Smooth muscle cell (in vitro differentiated cells): ENCODE data around the gene INO80D. TPM values are rescaled to one million over a fixed set of nuclear protein-coding genes. Genes with fewer than 3 reads are reported as not detected.
"Not testable (repeated sequence)": the region's sequence is repeated elsewhere in the genome, so short reads cannot be mapped to it uniquely, and the experiment has no call there.

Source experiments
- DNase-seq: peaks from one replicate; lab custom pipeline; 2025; ENCODE audit not compliant: unreplicated experiment; lab: John Stamatoyannopoulos, UW
- H2AFZ ChIP-seq: fragments of 200-600 bp; sonication (generic); 2 replicates; pipeline ENCODE4 v1.6.0; 2016; ENCODE audit warnings: antibody characterized with exemption, low read depth, mild to moderate bottlenecking
- H3F3A ChIP-seq: fragments of 200-600 bp; sonication (generic); 2 replicates; pipeline ENCODE4 v1.6.0; 2017; ENCODE audit warnings: antibody characterized with exemption, low read depth
- H3K27ac ChIP-seq: fragments of 200-600 bp; sonication (generic); 2 replicates; pipeline ENCODE4 v1.5.1; 2016; ENCODE audit warnings: low read depth, mild to moderate bottlenecking
- H3K27me3 ChIP-seq: fragments of 200-600 bp; sonication (generic); 2 replicates; pipeline ENCODE4 v1.6.1; 2016; ENCODE audit warnings: low read depth, mild to moderate bottlenecking
- H3K36me3 ChIP-seq: fragments of 200-600 bp; sonication (generic); 2 replicates; pipeline ENCODE4 v1.5.1; 2016; ENCODE audit warnings: low read depth
- H3K4me1 ChIP-seq: fragments of 200-600 bp; sonication (generic); 2 replicates; pipeline ENCODE4 v1.5.1; 2016; ENCODE audit warnings: low read depth
- H3K4me2 ChIP-seq: fragments of 200-600 bp; sonication (generic); 2 replicates; pipeline ENCODE4 v1.6.0; 2016; ENCODE audit warnings: mild to moderate bottlenecking
- H3K4me3 ChIP-seq: fragments of 200-600 bp; sonication (generic); 2 replicates; pipeline ENCODE4 v1.5.1; 2016; ENCODE audit warnings: mild to moderate bottlenecking
- H3K79me2 ChIP-seq: fragments of 200-600 bp; sonication (generic); 2 replicates; pipeline ENCODE4 v1.6.0; 2016; ENCODE audit warnings: low read depth, mild to moderate bottlenecking
- H3K9ac ChIP-seq: fragments of 200-600 bp; sonication (generic); 2 replicates; pipeline ENCODE4 v1.6.0; 2016; ENCODE audit warnings: low read depth
- H3K9me3 ChIP-seq: fragments of 200-600 bp; sonication (generic); replicated peaks from 2 replicates; pipeline ENCODE4 v1.5.1; 2016; ENCODE audit warnings: low read depth
- H4K20me1 ChIP-seq: fragments of 200-600 bp; sonication (generic); 2 replicates; pipeline ENCODE4 v1.6.0; 2016; ENCODE audit warnings: low read depth
- WGBS: methylation state at CpG from one replicate; pipeline ENCODE4 v1.1.7; 2016; ENCODE audit warnings: low lambda C conversion rate; 5-methylcytosine and 5-hydroxymethylcytosine counted together
- polyA plus RNA-seq: library from polyadenylated mRNA; unstranded; fragments of >200 nt; fragmentation: Nextera tagmentation; extraction: Ambion mirVana; gene quantifications from 2 replicates; pipeline ENCODE4 v1.2.1, GENCODE V29; 2016
- total RNA-seq: library from RNA; depleted of rRNA; stranded (reverse); fragments of >200 nt; gene quantifications from 2 replicates; pipeline ENCODE4 v1.2.3, GENCODE V29; 2014
- TF ChIP-seq, protein P1 (sequence below): fragments of 200-600 bp; sonication (generic); IDR thresholded peaks from 2 replicates; pipeline ENCODE4 v1.5.1; 2017; ENCODE audit warnings: borderline replicate concordance, mild to moderate bottlenecking, antibody characterized with exemption; ENCODE audit not compliant: insufficient read depth, poor library complexity, severe bottlenecking

The INO80D gene
- total and polyA plus RNA-seq, 2 experiments from 2014 or later, result 1.4 to 9.1 TPM

DNA sequence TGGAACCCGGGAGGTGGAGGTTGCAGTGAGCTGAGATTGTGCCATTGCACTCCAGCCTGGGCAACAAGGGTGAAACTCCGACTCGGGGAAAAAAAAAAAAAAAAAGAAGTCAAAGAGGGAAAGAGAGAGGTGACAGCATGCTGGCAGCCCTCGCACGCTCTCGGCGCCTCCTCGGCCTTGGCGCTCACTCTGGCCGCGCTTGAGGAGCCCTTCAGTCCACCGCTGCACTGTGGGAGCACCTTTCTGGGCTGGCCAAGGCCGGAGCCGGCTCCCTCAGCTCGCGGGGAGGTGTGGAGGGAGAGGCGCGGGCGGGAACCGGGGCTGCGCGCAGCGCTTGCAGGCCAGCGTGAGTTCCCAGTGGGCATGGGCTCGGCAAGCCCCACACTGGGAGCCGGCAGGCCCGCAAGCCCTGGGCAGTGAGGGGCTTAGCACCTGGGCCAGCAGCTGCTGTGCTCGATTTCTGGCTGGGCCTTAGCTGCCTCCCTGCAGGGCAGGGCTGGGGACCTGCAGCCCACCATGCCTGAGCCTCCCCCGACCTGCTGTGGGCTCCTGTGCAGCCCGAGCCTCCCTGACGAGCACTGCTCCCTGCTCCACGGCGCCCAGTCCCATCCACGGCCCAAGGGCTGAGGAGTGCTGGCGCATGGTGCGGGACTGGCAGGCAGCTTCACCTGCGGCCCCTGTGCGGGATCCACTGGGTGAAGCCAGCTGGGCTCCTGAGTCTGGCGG is 108.9 kb downstream of the INO80D start:
- not testable (repeated sequence) for DNase-seq, H3K4me1 ChIP-seq, H3K27ac ChIP-seq, H2AFZ ChIP-seq, H3K4me3 ChIP-seq, H3K36me3 ChIP-seq, H4K20me1 ChIP-seq, H3K27me3 ChIP-seq, H3K9ac ChIP-seq, H3F3A ChIP-seq, H3K79me2 ChIP-seq, H3K9me3 ChIP-seq, H3K4me2 ChIP-seq
- WGBS, result 96% methylated on average over 30 of the region's 39 CpGs

DNA sequence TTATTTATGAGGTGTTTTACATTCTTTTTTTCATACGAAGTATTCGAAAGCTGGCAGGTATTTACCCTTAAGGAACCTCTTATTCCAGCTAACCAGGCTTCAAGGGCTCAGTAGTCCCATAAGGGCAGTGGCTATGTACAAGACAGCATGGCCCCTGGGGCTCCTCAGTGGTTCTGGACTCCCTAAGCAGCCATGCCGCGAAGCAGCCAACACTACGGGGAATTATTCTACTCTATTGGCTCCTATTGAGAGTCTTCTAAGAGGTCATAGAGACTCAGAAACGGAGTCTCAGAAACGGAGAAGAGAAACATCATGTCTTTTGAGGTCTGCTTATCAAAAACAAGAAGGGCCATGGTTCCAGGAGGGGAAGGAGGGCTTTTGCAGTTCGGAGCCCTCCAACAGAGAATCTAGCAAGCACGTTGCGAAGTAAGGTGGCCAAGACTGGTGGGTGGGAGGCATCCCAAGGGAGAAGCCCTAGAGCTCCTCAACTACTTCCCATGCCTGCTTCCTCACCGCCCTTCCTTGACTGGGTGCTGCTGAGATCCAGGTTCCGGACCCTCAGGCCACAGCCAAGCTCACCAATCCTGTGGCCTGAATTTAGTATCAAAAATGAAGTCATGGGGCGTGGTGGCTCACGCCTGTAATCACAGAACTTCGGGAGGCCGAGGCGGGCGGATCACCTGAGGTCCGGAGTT is 109.7 kb downstream of the INO80D start:
- no peaks in the 10 kb centered on the region for H4K20me1 ChIP-seq
- no peak for DNase-seq
- no peaks in the 10 kb centered on the region for H3K9me3 ChIP-seq

GRCh38 chr2:205975082-205975949 is 110.7 kb downstream of the INO80D start:
- Histone ChIP-seq H3K4me2 (no peak overlapping the region), H3F3A (no peaks in the 10 kb centered on the region), H3K4me3 (no peak overlapping the region), H2AFZ (peak overlapping the region; percentile 62), H3K36me3 (no peaks in the 10 kb centered on the region), H3K9ac (no peak overlapping the region), H3K79me2 (no peaks in the 10 kb centered on the region), H3K27ac (no peak overlapping the region), H3K27me3 (no peaks in the 10 kb centered on the region), H4K20me1 (no peaks in the 10 kb centered on the region), H3K9me3 (no peaks in the 10 kb centered on the region), H3K4me1 (no peaks in the 10 kb centered on the region)
- DNase-seq, result no peak
- 75% methylated on average over 5 of the region's 5 CpGs for WGBS
- TF ChIP-seq, protein P1, sequence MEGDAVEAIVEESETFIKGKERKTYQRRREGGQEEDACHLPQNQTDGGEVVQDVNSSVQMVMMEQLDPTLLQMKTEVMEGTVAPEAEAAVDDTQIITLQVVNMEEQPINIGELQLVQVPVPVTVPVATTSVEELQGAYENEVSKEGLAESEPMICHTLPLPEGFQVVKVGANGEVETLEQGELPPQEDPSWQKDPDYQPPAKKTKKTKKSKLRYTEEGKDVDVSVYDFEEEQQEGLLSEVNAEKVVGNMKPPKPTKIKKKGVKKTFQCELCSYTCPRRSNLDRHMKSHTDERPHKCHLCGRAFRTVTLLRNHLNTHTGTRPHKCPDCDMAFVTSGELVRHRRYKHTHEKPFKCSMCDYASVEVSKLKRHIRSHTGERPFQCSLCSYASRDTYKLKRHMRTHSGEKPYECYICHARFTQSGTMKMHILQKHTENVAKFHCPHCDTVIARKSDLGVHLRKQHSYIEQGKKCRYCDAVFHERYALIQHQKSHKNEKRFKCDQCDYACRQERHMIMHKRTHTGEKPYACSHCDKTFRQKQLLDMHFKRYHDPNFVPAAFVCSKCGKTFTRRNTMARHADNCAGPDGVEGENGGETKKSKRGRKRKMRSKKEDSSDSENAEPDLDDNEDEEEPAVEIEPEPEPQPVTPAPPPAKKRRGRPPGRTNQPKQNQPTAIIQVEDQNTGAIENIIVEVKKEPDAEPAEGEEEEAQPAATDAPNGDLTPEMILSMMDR, result no peak

More for the DNA sequence above, 109.7 kb downstream of the INO80D start:
- no peaks in the 10 kb centered on the region for H3K27me3 ChIP-seq
- TF ChIP-seq, protein P1, result no peak
- no peak overlapping the region for H2AFZ ChIP-seq
- no peaks in the 10 kb centered on the region for H3F3A ChIP-seq
- no peak overlapping the region for H3K9ac ChIP-seq
- 91% methylated on average over 19 of the region's 19 CpGs for WGBS
- no peaks in the 10 kb centered on the region for H3K36me3 ChIP-seq
- H3K4me3 ChIP-seq, result no peak overlapping the region
- no peaks in the 10 kb centered on the region for H3K79me2 ChIP-seq
- H3K4me2 ChIP-seq, result no peak overlapping the region
- no peak overlapping the region for H3K27ac ChIP-seq
- no peaks in the 10 kb centered on the region for H3K4me1 ChIP-seq

- Histone ChIP-seq H2AFZ (no peak overlapping the region), H3K27me3 (no peaks in the 10 kb centered on the region), H3K4me2 (no peak overlapping the region), H3K36me3 (no peaks in the 10 kb centered on the region), H3K27ac (no peak overlapping the region), H3K9ac (no peak overlapping the region), H3K4me3 (no peak overlapping the region), H4K20me1 (no peaks in the 10 kb centered on the region), H3K9me3 (no peaks in the 10 kb centered on the region), H3K79me2 (no peaks in the 10 kb centered on the region), H3K4me1 (no peaks in the 10 kb centered on the region), H3F3A (no peaks in the 10 kb centered on the region)
- TF ChIP-seq, protein P1, result no peak
- WGBS, result 90% methylated on average over 1 of the region's 1 CpG
- no peak for DNase-seq
Measured at GRCh38 chr2:205972113-205972512, 113.9 kb downstream of the INO80D start.
